Heart left ventricle (tissue), 16 donors: Measurements from ENCODE around the gene COLEC12. TPM values are rescaled to one million over a fixed set of nuclear protein-coding genes. Genes with fewer than 3 reads are reported as not detected.
A peak's percentile ranks its signal among the peaks of the same experiment; 100 is the strongest.
"Not testable (repeated sequence)": the region's sequence is repeated elsewhere in the genome, so short reads cannot be mapped to it uniquely, and the experiment has no call there.

ENCODE experiments used
- ATAC-seq, 4 donors: fragments of 200-7000 bp; cut with Tn5 transposase; one replicate each; pipeline ENCODE4 v1.9.1; 2020 to 2022; ENCODE audit warnings: moderate library complexity in 4 of 4, mild to moderate bottlenecking in 3 of 4, moderate number of reproducible peaks in 1 of 4
- DNase-seq, 5 donors: peaks; one replicate each; pipeline ENCODE4 v3.0.0-alpha.2; 2020
- H3K27ac ChIP-seq, 12 donors: fragments of 200-600 bp; sonication (generic) in 4 of 12; one replicate each; pipeline versions ENCODE4 v1.5.0 to v1.8.0; 2016 to 2022; ENCODE audit warnings: mild to moderate bottlenecking in 2 of 12
- H3K27me3 ChIP-seq, 9 donors: fragments of 200-600 bp; sonication (generic) in 2 of 9; one replicate each; pipeline versions ENCODE4 v1.5.1 to v1.8.0; 2016 to 2022; ENCODE audit warnings: mild to moderate bottlenecking in 3 of 9
- H3K36me3 ChIP-seq, 9 donors: fragments of 200-600 bp; sonication (generic) in 2 of 9; one replicate each; pipeline versions ENCODE4 v1.5.0 to v1.8.0; 2018 to 2022; ENCODE audit warnings: mild to moderate bottlenecking in 2 of 9
- H3K4me1 ChIP-seq, 12 donors: fragments of 200-600 bp; sonication (generic) in 4 of 12; one replicate each; pipeline versions ENCODE4 v1.5.0 to v1.8.0; 2016 to 2022; ENCODE audit warnings: mild to moderate bottlenecking in 3 of 12
- H3K4me3 ChIP-seq, 12 donors: fragments of 200-600 bp; sonication (generic) in 4 of 12; one replicate each; pipeline versions ENCODE4 v1.5.0 to v1.8.0; 2017 to 2022; ENCODE audit warnings: mild to moderate bottlenecking in 9 of 12, moderate library complexity in 4 of 12
- H3K9me3 ChIP-seq, 12 donors: fragments of 200-600 bp; sonication (generic) in 4 of 12; one replicate each; pipeline versions ENCODE4 v1.5.0 to v1.8.0; 2016 to 2022; ENCODE audit warnings: mild to moderate bottlenecking in 1 of 12
- CTCF ChIP-seq, 12 donors: fragments of 200-600 bp; sonication (generic) in 4 of 12; IDR thresholded peaks; one replicate each; pipeline versions ENCODE4 v1.5.0 to v1.8.0; 2018 to 2022; ENCODE audit warnings: antibody characterized with exemption in 12 of 12, mild to moderate bottlenecking in 5 of 12
- POLR2A ChIP-seq, 2 donors: fragments of 450-650 bp; IDR thresholded peaks; one replicate each; pipeline ENCODE4 v1.6.1; 2017; ENCODE audit warnings: antibody characterized with exemption in 2 of 2, mild to moderate bottlenecking in 2 of 2, moderate library complexity in 2 of 2
- WGBS, 4 donors: extraction: QIAGEN DNeasy Blood & Tissue Kit in 2 of 4; methylation state at CpG; one replicate each; pipeline versions ENCODE4 v1.1.5 to v1.1.7; 2013 to 2018; 5-methylcytosine and 5-hydroxymethylcytosine counted together
- intact Hi-C, 10 donors: fragments of 100-400 bp; cut with DNase I; formaldehyde crosslinking; loops; one replicate each; pipeline versions ENCODE4 v1.11.1 to v1.14.2; 2022
- polyA plus RNA-seq, 2 donors: library from polyadenylated mRNA; stranded (reverse); fragments of 200-250 nt; gene quantifications; one replicate each; pipeline ENCODE4 v1.2.3, GENCODE V29; 2013
- total RNA-seq, 9 donors: library from RNA; depleted of rRNA in 2 of 9; stranded (reverse); fragments of >200 nt in 2 of 9; fragmentation: NEBNext Ultra II Directional in 3 of 9; extraction: Animal tissue kit (Norgen Biotek cat#: 25700) in 3 of 9; gene quantifications; one replicate each; pipeline versions ENCODE4 v1.1.0 to v1.2.4, GENCODE V29; 2016 to 2023
- donor health status: ischemic (EF 13 %, LVEDD 7.1; RV severe dilation, severe dysfunction).
- donor health status: healthy with polysubstance abuse.
- donor health status: DM: no; HTN: yes; CAD: no.
- donor health status: DM: no; HTN: no; CAD: no.
- donor health status: ischemic (EF 25% LVEDD 6.9; RV normal size, moderate dysfunction).
- donor health status: ischemic (EF 25% LVEDD 5.7; RV mildly dilated, moderate dysfunction).
- donor health status: healthy.
- donor health status: DM: yes; HTN: yes; CAD: no.
- donor health status: ischemic (EF 35%, LVEDD 5.7; RV mildly dilated, moderate dysfunction).
- donor health status: nonischemic (EF 11% LVEDD 7.7; RV severe dilation, severe dysfunction).
- donor health status: DM: yes; HTN: yes; CAD: no.
- donor health status: PGD.
- donor health status: ischemic (EF 29% LVEDD 5.4; RV normal size, mild dysfunction).
- donor health status: nonischemic (EF 23%, LVEDD 6.1; RV moderate dilation, normal function).

The COLEC12 gene
- total and polyA plus RNA-seq, 11 donors = 2.2 to 35.9 (median 7.9) TPM

- DNase-seq (no peak), ATAC-seq (no peak)
- WGBS, 4 donors = 67 to 73% (median 71%) methylated on average over 1 of the region's 1 CpG
- TF ChIP-seq POLR2A (IDR thresholded peaks at IDR 0.05) (no peak), CTCF (IDR thresholded peaks at IDR 0.05) (no peak)
- no peak overlapping the region for H3K4me3 ChIP-seq
- peaks cover 0 to 28% (median 5%) of the 10 kb centered on the region in 12 donors for H3K9me3 ChIP-seq
- H3K27ac ChIP-seq = no peak overlapping the region
- intact Hi-C loops = no loop called here
- H3K36me3 ChIP-seq = no peaks in the 10 kb centered on the region
- no peaks in the 10 kb centered on the region for H3K27me3 ChIP-seq
- peaks cover 0 to 25% (median 0%) of the 10 kb centered on the region in 12 donors for H3K4me1 ChIP-seq
Measured at GRCh38 chr18:408367-408766, 92.1 kb downstream of the COLEC12 start.

DNA sequence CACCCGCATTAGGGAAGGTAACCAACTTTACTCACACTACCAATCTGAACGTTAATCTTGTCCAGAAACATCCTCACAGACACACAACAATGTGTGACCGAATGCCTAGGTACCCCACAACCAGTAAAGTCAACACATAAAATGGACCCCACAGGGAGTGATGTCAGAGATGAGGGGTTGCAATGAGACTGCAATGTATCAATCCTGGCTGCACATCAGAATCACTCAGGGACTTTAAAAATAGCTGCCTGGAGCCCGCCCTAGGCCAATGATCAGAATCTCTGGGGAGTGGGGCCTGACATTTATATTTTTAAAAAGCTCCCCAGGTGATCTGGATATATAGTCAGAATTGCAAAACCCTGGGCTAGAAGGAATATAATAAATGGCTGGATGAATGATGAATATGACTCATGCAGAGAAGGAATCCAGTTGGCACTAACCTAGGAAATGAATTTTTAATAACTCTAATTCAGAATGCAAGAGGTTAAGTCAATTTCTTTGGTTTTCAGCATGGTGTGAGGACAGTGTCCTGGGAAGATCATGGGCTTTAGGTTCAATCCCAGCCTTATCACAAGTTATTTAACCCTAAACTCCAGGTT lies 92.8 kb downstream of the COLEC12 start:
- Histone ChIP-seq H3K4me3 (no peak overlapping the region), H3K27ac (no peak overlapping the region), H3K36me3 (no peaks in the 10 kb centered on the region), H3K27me3 (no peaks in the 10 kb centered on the region), H3K9me3 (peaks cover 0 to 28% (median 5%) of the 10 kb centered on the region in 12 donors), H3K4me1 (peaks cover 0 to 25% (median 0%) of the 10 kb centered on the region in 12 donors)
- DNase-seq (no peak), ATAC-seq (no peak)
- WGBS, 4 donors = 80 to 87% (median 84%) methylated on average over 4 of the region's 4 CpGs
- no peak for TF ChIP-seq CTCF (IDR thresholded peaks at IDR 0.05)
- no peak for TF ChIP-seq POLR2A (IDR thresholded peaks at IDR 0.05)
- intact Hi-C loops = no loop called here

- Histone ChIP-seq H3K4me3 (no peak overlapping the region), H3K9me3 (peaks cover 0 to 26% (median 5%) of the 10 kb centered on the region in 12 donors), H3K36me3 (no peaks in the 10 kb centered on the region), H3K27me3 (no peaks in the 10 kb centered on the region), H3K27ac (no peak overlapping the region), H3K4me1 (peaks cover 0 to 25% (median 0%) of the 10 kb centered on the region in 12 donors)
- TF ChIP-seq CTCF (IDR thresholded peaks at IDR 0.05) = no peak
- no peak for TF ChIP-seq POLR2A (IDR thresholded peaks at IDR 0.05)
- intact Hi-C loops = no loop called here
- DNase-seq (no peak), ATAC-seq (no peak)
- WGBS, 4 donors = 74 to 91% (median 85%) methylated on average over 3 of the region's 3 CpGs
Measured at GRCh38 chr18:407191-407590, 93.3 kb downstream of the COLEC12 start.

DNA sequence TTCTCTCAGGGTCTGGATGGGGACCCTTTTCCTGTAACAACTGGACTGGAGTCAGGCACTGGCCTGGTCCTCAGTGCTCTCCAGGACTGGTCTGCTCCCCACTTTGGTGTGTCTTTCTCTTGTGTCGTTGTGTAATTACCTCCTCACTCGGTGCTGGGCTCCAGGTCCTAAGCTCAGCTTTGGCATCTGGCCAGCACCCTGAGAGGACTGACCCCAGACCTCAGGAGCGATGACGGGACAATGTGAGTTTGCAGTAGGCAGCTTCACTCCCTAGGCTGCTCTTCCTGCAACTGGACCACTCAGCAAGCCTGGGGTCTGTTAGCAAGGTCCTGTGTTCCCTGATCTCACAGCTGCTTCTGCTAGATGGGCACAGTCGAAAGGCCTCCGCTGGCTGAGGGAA lies 93.8 kb downstream of the COLEC12 start:
- TF ChIP-seq POLR2A (IDR thresholded peaks at IDR 0.05) (no peak), CTCF (IDR thresholded peaks at IDR 0.05) (no peak)
- Histone ChIP-seq H3K4me1 (peaks cover 0 to 25% (median 0%) of the 10 kb centered on the region in 12 donors), H3K9me3 (peaks cover 0 to 21% (median 4%) of the 10 kb centered on the region in 12 donors), H3K27ac (no peak overlapping the region), H3K36me3 (no peaks in the 10 kb centered on the region), H3K4me3 (no peak overlapping the region), H3K27me3 (no peaks in the 10 kb centered on the region)
- 89 to 94% (median 91%) methylated on average over 6 of the region's 6 CpGs for WGBS, 4 donors
- ATAC-seq (no peak), DNase-seq (no peak)
- intact Hi-C loops = no loop called here

- intact Hi-C loops, H3K36me3 ChIP-seq, DNase-seq, H3K27me3 ChIP-seq, H3K4me3 ChIP-seq, ATAC-seq: not testable (repeated sequence)
- Histone ChIP-seq H3K9me3 (peaks cover 0 to 18% (median 4%) of the 10 kb centered on the region in 12 donors), H3K27ac (peak overlapping the region in 1 of 12 donors; percentile 60), H3K4me1 (peaks cover 0 to 22% (median 0%) of the 10 kb centered on the region in 12 donors)
- 79 to 93% (median 87%) methylated on average over 4 of the region's 4 CpGs for WGBS, 4 donors
Measured at GRCh38 chr18:405006-405405, 95.5 kb downstream of the COLEC12 start.
